Measurements from ENCODE around the gene CFAP58.

Gene CFAP58

GRCh38 chr10:104350127-104350635 is 3.5 kb upstream of the CFAP58 start:
- TF ChIP-seq FOXP2 (optimal IDR thresholded peaks at IDR 0.05; ENCODE audit: borderline replicate concordance, extremely low read depth, extremely low read length, insufficient read depth) (no peak), REST (IDR thresholded peaks at IDR 0.05; ENCODE audit: insufficient read depth in 1 of 2, low read depth in 2 of 2, low read length in 2 of 2) (no peak), POLR2AphosphoS5 (IDR thresholded peaks at IDR 0.05; ENCODE audit: low read depth, low read length) (no peak), TAF1 (IDR thresholded peaks at IDR 0.05; ENCODE audit: borderline replicate concordance, insufficient read depth, low read length) (no peak), SIN3A (IDR thresholded peaks at IDR 0.05; ENCODE audit: borderline replicate concordance, insufficient read depth, low read length) (no peak)

GRCh38 chr10:104351061-104351702 is 2.5 kb upstream of the CFAP58 start:
- TF ChIP-seq POLR2AphosphoS5 (IDR thresholded peaks at IDR 0.05; ENCODE audit: low read depth, low read length) (no peak), SIN3A (IDR thresholded peaks at IDR 0.05; ENCODE audit: borderline replicate concordance, insufficient read depth, low read length) (no peak), FOXP2 (optimal IDR thresholded peaks at IDR 0.05; ENCODE audit: borderline replicate concordance, extremely low read depth, extremely low read length, insufficient read depth) (no peak), REST (IDR thresholded peaks at IDR 0.05; ENCODE audit: insufficient read depth in 1 of 2, low read depth in 2 of 2, low read length in 2 of 2) (no peak), TAF1 (IDR thresholded peaks at IDR 0.05; ENCODE audit: borderline replicate concordance, insufficient read depth, low read length) (no peak)

- no peak for TF ChIP-seq SIN3A (IDR thresholded peaks at IDR 0.05; ENCODE audit: borderline replicate concordance, insufficient read depth, low read length)
- no peak for TF ChIP-seq FOXP2 (optimal IDR thresholded peaks at IDR 0.05; ENCODE audit: borderline replicate concordance, extremely low read depth, extremely low read length, insufficient read depth)
- no peak for TF ChIP-seq POLR2AphosphoS5 (IDR thresholded peaks at IDR 0.05; ENCODE audit: low read depth, low read length)
- TF ChIP-seq REST (IDR thresholded peaks at IDR 0.05; ENCODE audit: insufficient read depth in 1 of 2, low read depth in 2 of 2, low read length in 2 of 2), result no peak
- TF ChIP-seq TAF1 (IDR thresholded peaks at IDR 0.05; ENCODE audit: borderline replicate concordance, insufficient read depth, low read length), result no peak
Measured at GRCh38 chr10:104351919-104352318, 1.7 kb upstream of the CFAP58 start.

- TF ChIP-seq SIN3A (IDR thresholded peaks at IDR 0.05; ENCODE audit: borderline replicate concordance, insufficient read depth, low read length) (no peak), POLR2AphosphoS5 (IDR thresholded peaks at IDR 0.05; ENCODE audit: low read depth, low read length) (no peak), REST (IDR thresholded peaks at IDR 0.05; ENCODE audit: insufficient read depth in 1 of 2, low read depth in 2 of 2, low read length in 2 of 2) (no peak), TAF1 (IDR thresholded peaks at IDR 0.05; ENCODE audit: borderline replicate concordance, insufficient read depth, low read length) (no peak), FOXP2 (optimal IDR thresholded peaks at IDR 0.05; ENCODE audit: borderline replicate concordance, extremely low read depth, extremely low read length, insufficient read depth) (no peak)
Measured at GRCh38 chr10:104359811-104360210, 6.2 kb downstream of the CFAP58 start.
